Umbilical cord (tissue), 2 donors: Measurements from ENCODE around the gene CTNNA3. TPM values are rescaled to one million over a fixed set of nuclear protein-coding genes. Genes with fewer than 3 reads are reported as not detected.
A peak's percentile ranks its signal among the peaks of the same experiment; 100 is the strongest.
"Not testable (repeated sequence)": the region's sequence is repeated elsewhere in the genome, so short reads cannot be mapped to it uniquely, and the experiment has no call there.

Experiments used
- DNase-seq: peaks from one replicate; pipeline ENCODE4 v3.0.0-alpha.2; 2015; ENCODE audit warnings: low spot score
- total RNA-seq: library from RNA; depleted of rRNA; stranded (reverse); fragments of >200 nt; gene quantifications from one replicate; pipeline ENCODE4 v1.2.3, GENCODE V29; 2014; ENCODE audit warnings: low replicate concordance; ENCODE audit not compliant: insufficient read depth

CTNNA3 gene
- total RNA-seq, 1 donor from 2014 or later: 32.7 TPM

- peak; percentile 52 for DNase-seq
Measured at GRCh38 chr10:67257018-67257417, 439.0 kb downstream of the CTNNA3 start.

GRCh38 chr10:67250686-67251085 is 445.3 kb downstream of the CTNNA3 start:
- peak; percentile 38 for DNase-seq

- DNase-seq: no peak
Measured at GRCh38 chr10:67246066-67246555, 449.9 kb downstream of the CTNNA3 start.

GRCh38 chr10:67242528-67242927 is 453.5 kb downstream of the CTNNA3 start:
- no peak for DNase-seq

GRCh38 chr10:67241451-67241850 is 454.5 kb downstream of the CTNNA3 start:
- DNase-seq: no peak

GRCh38 chr10:67239864-67240497 is 456.0 kb downstream of the CTNNA3 start:
- no peak for DNase-seq

GRCh38 chr10:67230680-67231500 is 465.1 kb downstream of the CTNNA3 start:
- not testable (repeated sequence) for DNase-seq

- DNase-seq: no peak
Measured at GRCh38 chr10:67225226-67225625, 470.8 kb downstream of the CTNNA3 start.

GRCh38 chr10:67224553-67224952 is 471.4 kb downstream of the CTNNA3 start:
- DNase-seq: no peak

- no peak for DNase-seq
Measured at GRCh38 chr10:67222934-67223333, 473.1 kb downstream of the CTNNA3 start.

GRCh38 chr10:67221939-67222494 is 474.0 kb downstream of the CTNNA3 start:
- DNase-seq: no peak

GRCh38 chr10:67211680-67212079 is 484.3 kb downstream of the CTNNA3 start:
- DNase-seq: no peak

- not testable (repeated sequence) for DNase-seq
Measured at GRCh38 chr10:67207923-67208322, 488.1 kb downstream of the CTNNA3 start.

GRCh38 chr10:67200913-67201564 is 495.0 kb downstream of the CTNNA3 start:
- DNase-seq: no peak

GRCh38 chr10:67175354-67175753 is 520.6 kb downstream of the CTNNA3 start:
- no peak for DNase-seq

- DNase-seq: no peak
Measured at GRCh38 chr10:67173787-67174186, 522.2 kb downstream of the CTNNA3 start.

GRCh38 chr10:67171970-67172369 is 524.0 kb downstream of the CTNNA3 start:
- DNase-seq: no peak

GRCh38 chr10:67156239-67156638 is 539.8 kb downstream of the CTNNA3 start:
- no peak for DNase-seq

GRCh38 chr10:67151471-67151870 is 544.5 kb downstream of the CTNNA3 start:
- peak; percentile 95 for DNase-seq

GRCh38 chr10:67144530-67144929 is 551.5 kb downstream of the CTNNA3 start:
- DNase-seq: peak; percentile 75

- no peak for DNase-seq
Measured at GRCh38 chr10:67141300-67141699, 554.7 kb downstream of the CTNNA3 start.

- DNase-seq: peak; percentile 73
Measured at GRCh38 chr10:67140641-67141040, 555.4 kb downstream of the CTNNA3 start.
